Mammary epithelial cell (primary cell): Measurements from ENCODE around the gene CDKN1A.

Experiments
- EZH2 ChIP-seq: IDR thresholded peaks from 2 replicates; pipeline ENCODE4 v1.6.1; 2012; ENCODE audit warnings: low read length, inconsistent platforms, borderline replicate concordance
- TF ChIP-seq, protein P1 (sequence below), 2 donors: IDR thresholded peaks in 1 of 2; conservative IDR thresholded peaks in 1 of 2; 2 replicates each; pipeline ENCODE4 v1.5.1; 2011 to 2012; ENCODE audit warnings: inconsistent platforms in 2 of 2, low read length in 2 of 2, mild to moderate bottlenecking in 2 of 2, control low read depth in 1 of 2, low read depth in 1 of 2; ENCODE audit not compliant: insufficient read depth in 1 of 2; ENCODE audit errors: extremely low read depth in 1 of 2

DNA sequence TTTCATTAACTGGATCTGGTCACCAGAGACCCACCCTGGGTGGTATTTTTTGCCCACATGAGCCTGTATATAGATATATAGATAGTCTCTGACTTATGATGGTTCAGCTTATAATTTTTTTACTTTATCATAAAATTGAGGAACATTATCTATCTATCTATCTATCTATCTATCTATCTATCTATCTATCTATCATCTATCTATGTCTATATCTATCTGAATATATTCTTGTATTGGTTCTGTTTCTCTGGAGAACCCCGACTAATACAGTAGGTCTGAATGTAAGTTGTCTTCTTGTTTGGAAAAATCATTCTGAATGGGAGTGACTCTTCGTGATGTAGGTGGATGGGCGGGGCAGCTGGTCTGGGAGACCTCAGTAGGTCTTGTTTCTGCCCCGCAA, 13.3 kb upstream of the CDKN1A start:
- TF ChIP-seq, protein P1, sequence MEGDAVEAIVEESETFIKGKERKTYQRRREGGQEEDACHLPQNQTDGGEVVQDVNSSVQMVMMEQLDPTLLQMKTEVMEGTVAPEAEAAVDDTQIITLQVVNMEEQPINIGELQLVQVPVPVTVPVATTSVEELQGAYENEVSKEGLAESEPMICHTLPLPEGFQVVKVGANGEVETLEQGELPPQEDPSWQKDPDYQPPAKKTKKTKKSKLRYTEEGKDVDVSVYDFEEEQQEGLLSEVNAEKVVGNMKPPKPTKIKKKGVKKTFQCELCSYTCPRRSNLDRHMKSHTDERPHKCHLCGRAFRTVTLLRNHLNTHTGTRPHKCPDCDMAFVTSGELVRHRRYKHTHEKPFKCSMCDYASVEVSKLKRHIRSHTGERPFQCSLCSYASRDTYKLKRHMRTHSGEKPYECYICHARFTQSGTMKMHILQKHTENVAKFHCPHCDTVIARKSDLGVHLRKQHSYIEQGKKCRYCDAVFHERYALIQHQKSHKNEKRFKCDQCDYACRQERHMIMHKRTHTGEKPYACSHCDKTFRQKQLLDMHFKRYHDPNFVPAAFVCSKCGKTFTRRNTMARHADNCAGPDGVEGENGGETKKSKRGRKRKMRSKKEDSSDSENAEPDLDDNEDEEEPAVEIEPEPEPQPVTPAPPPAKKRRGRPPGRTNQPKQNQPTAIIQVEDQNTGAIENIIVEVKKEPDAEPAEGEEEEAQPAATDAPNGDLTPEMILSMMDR (conservative IDR thresholded peaks at IDR 0.05 in 1 of 2, IDR thresholded peaks at IDR 0.05 in 1 of 2; ENCODE audit: extremely low read depth in 1 of 2, insufficient read depth in 1 of 2, low read depth in 1 of 2, low read length in 2 of 2): no peak
- TF ChIP-seq EZH2: no peak
